H4 (cell line): Measurements from ENCODE around the gene HHIPL1. TPM values are rescaled to one million over a fixed set of nuclear protein-coding genes. Genes with fewer than 3 reads are reported as not detected.

Experiments used
- DNase-seq: peaks from one replicate; pipeline ENCODE4 v3.0.0-alpha.2; 2015; ENCODE audit warnings: low spot score
- total RNA-seq: library from RNA; depleted of rRNA; stranded (reverse); fragments of >200 nt; shearing (Covaris generic); gene quantifications from 2 replicates; pipeline ENCODE4 v1.2.3, GENCODE V29; 2014

Gene HHIPL1
- total RNA-seq, 1 experiment from 2014 or later: 0.02 TPM

DNA sequence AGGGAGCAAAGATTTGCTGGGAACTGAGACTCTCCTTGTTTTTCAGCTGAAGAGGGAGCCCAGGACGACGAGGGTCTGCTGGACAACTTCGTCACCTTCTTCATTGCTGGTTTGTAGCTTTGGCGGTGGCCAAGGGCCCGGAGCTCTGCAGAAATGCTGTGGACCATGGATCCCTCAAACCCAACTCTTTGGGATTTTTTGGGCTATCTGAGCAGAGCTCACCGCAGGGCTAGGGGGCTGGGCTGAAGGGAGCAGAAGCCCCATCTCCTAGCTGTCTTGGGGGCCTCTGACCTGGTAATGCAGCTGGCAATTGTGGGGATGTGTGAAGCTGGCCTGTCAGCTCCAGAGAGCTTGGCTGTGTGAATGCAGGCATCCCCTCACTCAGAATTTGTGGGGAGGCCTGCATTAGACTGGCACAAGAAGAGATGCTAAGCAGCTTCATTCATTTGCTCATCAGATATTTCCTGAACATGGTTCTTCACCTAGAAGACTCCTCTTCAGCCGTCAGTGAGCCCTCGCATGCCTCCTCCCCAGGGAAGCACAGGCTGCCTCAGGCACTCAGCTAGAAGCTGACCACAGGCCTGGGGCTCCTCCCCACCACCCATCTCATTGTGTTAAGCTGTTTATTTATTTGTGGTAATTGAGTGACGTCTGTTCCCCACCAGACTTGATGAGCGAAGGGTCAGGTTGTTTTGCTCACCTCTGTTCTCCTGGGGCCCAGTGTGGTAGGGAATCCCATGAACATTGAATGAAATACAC lies 71.3 kb downstream of the HHIPL1 start:
- DNase-seq: no peak

DNA sequence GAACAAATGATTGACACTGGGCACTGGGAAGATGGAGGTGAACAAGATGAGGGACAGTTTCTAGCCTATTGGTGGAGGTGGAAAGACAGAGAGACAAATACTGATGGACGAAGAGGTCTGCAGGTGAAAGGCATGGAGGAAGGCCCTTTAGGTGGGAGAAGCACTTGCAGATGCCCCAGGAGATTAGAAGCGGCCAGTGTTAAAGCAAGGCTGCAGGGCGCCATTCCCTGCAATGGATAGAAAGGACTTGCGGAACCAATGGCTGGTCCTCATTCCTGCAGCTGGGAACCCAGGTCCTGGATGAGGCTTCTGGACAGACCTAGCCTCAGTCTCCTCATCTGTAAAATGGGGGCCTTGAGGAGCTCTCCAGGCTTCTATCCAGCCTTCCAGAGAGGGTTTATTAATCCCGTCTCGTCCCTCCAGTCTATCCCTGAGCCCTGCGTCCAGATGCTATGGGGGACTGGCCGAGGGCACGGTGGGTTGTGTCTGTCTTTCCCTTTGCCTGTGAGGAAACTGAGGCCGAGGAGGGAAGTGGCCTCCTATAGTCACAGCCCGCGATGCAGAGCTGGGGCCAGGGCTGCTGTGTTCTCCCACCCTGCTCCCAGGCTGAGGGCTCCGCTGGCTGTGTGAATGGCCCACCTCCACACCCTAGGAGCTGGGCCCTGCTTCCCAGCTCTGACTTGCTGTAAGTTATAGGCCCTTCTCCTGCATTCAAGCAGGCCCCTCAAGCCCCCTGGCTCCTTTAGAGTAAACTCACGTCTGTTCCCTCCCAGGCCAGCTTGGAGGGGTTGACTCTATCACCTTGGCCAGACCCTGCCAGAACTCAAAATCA lies 72.1 kb downstream of the HHIPL1 start:
- DNase-seq: no peak

DNA sequence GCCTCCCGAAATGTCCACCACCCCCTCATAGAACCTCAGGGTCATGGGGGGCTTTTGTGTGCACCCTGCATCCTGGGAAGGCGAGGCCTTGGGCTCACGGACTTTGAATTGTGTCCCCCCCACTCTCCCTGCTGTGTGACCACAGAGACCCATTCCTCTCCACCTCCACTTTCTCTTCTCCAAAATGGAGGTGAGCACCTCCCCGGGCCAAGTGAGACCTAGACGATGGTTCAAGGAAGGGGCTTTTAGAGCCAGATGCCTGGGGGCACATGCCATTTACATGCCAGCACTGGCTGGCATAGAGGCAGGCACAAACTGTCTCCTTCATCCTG lies 72.7 kb downstream of the HHIPL1 start:
- DNase-seq: no peak

DNA sequence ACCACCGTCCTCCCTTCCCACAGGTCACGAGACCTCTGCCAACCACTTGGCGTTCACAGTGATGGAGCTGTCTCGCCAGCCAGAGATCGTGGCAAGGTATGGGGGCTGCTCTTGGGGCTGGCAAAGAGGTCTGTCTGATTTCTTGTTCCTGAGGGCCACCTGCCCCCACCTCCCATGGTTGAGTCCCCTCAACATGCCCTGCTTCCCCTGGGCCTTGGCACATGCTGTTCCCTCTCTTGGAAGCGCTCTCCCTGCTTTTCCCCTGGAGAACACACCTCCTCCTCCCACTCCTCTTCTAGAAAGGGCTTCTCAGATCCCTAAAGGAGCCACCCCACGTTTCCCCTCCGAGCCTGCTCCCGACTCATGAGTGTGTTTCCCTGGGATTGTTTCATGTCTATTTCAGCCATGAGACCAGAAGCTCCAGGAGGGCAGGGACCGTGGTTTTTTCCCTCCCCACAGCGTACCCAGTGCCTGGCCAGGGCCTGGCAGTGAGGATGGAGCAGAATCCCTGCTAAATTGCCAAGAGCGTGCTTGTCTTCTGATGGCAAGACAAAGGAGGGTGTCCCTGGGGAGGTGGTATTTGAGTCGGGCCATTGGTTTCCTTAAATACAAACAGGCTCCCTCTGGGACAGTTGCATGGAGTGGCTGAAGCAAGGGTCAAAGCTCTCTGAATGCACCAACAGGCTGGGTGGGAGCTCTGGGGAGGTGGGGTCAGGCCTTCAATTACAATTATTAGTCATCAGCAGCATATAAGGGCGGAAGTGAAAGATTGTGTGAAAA lies 73.3 kb downstream of the HHIPL1 start:
- DNase-seq: no peak

DNA sequence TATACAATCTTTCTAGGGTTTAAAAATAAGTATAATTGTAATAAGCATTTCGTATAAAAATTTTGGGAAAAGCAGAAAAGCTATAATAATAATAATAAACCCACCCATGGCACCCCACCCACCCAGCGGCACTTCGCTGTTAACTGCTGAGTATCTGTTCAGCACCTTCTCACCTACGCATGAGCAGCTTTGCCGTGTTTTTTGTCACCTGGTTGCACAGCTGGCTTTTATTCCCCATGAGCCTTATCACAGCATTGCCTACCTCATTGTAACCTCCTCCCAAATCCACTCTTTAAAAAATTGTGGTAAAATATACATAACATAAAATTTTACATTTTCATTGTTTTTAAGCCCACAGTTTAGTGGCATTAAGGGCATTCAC lies 73.9 kb downstream of the HHIPL1 start:
- no peak for DNase-seq

DNA sequence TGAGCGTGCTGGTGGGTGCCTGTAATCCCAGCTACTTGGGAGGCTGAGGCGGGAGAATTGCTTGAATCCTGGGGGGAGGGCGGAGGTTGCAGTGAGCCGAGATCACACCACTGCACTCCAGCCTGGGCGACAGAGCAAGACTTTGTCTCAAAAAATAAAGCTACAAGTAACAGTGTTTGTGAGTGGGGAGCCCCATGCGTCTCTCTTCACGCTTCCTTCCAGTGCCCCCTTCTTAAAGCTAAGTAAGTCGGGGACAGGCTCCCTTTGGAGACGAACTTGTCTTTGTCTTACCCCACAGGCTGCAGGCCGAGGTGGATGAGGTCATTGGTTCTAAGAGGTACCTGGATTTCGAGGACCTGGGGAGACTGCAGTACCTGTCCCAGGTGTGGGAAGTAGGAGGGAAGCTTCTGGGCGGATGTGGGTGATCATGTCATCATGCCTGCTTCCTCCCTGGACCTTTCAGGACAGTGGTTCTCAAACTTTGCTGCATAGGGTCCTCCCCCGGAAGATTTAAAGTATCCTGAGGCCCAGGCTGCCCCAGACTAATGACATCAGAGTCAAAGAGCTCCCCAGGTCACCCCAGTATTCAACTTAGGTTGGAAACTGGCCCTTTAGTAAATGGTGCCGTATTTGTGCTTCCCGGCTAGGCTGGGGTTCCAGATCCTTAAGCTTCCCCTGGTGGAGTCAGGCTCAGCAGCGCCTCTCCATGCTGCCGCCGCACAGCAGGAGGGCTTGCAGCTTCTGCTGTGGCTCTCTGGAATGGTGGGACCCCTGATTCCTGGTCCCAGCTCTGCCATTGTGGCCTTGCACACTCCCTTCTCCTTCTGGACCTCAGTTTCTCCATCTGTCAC lies 76.2 kb downstream of the HHIPL1 start:
- DNase-seq: no peak

DNA sequence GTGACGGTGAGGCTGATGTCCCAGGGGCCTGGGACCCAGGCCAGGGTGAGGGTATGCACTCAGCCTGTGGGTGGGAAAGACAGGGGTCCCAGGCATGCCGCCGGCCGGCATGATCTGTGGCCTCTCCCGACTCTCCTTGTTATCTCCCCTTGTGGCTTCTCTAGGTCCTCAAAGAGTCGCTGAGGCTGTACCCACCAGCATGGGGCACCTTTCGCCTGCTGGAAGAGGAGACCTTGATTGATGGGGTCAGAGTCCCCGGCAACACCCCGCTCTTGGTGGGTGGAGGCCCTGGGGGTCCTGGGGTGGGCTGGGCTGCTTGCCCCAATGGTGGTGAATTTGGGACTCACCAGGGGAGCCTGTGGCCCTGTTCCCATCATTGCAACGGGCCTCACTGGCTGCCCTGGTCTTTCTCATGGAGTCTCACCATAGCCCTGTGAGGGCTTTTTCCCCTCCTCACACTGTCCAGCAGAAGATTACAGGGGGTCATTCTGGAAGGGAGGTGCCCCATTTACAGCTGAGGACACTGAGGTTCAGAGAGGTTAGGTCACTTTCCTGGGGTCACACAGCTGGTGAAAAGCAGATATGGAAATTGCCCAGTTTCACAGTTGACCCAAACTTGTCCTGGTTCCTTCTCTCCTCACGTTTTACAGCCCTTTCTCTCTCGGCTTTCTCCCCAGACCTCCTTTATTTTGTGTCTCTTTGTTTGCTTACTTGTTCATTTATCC lies 77.0 kb downstream of the HHIPL1 start:
- DNase-seq: no peak

DNA sequence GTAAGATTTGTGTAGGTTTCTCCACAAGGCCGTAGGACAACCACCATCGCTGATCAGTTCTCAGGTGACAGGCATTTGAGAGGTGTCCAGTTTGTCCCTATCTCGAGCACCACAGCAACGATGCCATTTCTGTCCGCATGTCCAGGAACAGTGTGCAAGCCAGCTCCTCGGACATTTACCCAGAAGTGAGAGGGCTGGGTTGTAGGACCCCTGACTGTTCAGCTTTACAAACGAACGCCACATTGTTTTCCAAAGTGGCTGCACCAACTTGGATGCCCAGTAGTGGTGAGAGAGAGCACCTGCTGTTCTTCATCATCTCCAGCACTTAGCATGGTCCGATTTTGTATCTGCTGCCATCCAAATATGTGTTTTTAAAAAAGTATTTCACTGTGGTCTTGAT lies 77.8 kb downstream of the HHIPL1 start:
- DNase-seq: no peak

DNA sequence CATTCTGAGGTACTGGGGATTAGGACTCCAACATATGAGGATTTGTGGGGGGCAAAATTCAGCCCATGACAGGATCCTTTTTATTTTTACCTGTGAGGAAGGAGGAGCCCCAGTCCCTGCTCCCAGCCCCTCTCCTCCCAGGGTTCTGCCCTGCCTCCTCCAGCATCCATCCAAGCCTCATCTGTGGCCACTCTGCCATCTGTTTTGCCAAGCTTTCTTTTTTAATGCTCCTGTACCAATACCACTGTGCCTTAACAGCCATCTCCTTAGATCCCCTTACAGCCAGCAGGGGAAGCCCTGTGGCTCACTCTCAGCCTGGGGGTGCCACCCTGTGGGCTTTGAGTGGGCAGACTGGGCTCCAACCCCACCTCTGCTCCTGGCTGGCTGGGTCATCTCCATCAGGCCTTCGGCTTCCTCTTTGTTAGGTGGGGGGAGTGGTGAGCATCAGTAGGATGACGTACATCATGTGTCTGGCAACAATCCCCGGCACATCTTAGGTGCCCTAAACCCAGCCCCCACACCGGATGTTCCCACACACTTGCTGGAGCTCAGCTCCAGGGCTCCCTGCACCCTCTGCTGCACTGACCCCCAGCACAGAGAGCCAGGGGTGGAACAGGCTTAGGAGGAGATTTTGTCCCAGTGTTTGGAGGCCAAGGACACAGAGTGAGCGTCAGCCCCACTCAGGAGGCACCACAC lies 79.4 kb downstream of the HHIPL1 start:
- no peak for DNase-seq

DNA sequence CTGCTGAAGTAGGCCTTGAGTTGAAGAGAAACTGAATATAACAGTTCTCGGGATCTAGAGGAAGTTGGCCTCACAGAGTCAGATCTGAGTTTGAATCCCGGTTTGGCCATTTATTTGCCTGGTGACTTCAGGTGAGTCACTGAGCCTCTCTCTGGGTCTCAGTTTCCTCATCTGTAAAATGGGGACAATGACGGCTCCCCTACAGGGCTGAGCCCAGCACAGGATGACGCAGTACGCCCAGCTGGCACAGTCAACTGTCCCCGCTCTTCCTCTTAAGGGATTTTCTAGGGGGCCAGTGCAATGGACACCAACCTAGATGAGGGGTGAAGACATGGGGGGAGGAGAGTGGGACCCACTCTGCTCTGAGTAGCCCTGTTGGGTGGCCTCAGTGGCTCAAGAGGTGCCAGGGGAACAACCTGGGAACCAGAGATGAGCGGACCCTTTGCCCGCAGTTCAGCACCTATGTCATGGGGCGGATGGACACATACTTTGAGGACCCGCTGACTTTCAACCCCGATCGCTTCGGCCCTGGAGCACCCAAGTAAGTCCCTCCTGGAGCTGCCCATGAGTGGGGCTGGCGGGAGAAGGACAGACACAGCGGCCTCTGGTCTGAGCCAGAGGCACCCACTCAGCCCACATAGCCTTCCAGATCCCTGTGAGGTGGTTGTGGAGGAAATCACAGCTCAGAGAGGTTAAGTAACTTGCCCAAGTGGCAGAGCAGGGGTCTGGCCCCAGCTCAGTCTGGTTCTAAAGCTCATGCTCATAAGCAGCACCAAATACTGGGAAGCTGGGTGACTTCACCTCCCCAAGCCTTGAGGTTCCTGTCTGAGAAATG lies 80.2 kb downstream of the HHIPL1 start:
- no peak for DNase-seq

DNA sequence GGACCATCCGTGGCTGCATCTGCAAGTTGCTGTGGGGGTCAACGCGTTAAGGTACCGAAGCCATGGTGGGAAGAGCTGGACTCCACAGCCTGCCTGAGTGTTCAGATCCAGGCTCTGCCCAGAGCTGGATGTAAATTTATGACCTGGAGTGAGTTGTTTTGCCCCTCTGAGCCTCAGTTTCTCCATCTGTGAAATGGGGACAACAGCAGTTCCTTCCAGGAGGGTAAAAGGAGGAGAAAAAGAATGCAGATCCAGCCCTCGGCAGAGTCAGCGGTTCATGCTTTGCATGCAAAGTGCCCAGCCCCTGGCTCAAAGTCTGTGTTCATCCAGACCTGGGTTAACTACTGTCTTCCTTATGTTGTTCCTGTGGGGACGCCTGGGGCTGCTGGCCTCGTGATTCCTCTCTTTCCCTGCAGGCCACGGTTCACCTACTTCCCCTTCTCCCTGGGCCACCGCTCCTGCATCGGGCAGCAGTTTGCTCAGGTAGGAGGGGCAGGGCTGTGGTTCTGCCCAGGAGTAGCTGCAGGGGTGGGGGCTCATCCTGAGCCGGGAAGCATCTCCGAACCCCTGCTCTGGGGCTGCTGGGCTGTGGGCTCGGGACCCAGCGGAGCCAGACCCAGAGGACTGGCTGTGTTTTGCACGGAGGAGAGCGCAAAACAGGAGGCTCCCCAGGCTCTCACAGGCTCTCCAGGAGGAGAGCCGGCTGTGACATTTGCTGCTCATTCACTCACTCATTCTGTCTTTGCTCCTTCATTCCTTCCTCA lies 81.0 kb downstream of the HHIPL1 start:
- DNase-seq: no peak

DNA sequence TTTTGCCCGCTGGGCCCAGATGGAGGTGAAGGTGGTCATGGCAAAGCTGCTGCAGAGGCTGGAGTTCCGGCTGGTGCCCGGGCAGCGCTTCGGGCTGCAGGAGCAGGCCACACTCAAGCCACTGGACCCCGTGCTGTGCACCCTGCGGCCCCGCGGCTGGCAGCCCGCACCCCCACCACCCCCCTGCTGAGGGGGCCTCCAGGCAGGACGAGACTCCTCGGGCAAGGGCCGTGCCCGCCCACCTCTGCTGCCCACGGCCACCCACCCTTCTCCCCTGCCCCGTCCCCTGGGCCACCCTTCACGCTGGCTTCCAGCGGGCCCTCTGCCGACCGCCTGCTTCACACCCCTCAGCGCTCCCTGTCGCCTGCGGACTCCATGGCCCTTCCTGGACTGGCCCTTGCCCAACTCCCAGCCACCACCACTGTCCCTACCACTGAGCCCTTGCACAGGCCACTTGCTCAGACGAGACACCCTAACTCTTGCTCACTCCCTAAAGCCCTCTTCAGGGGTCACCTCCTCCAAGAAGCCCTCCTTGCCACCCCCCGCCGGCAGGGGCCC lies 81.7 kb downstream of the HHIPL1 start:
- DNase-seq: no peak

DNA sequence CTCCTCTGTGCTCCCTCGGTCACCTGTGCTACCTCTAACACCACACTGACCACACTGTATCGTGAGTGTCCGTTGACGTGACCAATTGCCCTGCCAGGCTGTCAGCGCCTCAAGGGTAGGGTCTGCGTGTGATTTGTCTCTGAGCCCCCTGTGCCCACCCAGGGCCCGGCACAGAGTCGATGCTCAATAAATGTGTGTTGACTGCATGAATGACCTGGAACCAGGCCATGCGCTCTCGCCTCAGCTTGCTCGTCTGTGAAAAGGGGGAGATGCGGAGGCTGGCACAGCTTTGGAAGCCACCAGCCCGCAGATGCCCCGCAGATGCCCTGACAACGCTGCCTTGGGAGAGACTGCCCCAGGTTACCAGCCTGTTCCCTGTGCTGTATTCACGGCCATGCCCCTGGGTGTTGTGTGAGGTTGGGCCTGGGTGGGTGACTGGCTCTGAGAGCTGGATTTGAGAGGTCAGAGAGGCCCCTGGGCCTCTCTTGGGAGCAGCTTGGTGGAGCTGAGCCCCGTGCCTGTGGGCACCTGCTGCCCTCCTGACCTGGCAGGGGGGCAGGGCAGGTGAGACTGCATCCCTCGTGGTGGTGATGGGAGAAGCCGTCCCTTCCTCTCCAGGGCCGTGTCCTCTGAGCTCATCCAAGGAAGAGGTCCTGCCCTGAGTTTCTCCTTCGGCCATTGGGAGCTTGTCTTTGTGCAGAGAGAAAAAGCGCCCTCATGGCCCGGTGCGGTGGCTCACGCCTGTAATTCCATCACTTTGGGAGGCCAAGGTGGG lies 82.4 kb downstream of the HHIPL1 start:
- DNase-seq: no peak

DNA sequence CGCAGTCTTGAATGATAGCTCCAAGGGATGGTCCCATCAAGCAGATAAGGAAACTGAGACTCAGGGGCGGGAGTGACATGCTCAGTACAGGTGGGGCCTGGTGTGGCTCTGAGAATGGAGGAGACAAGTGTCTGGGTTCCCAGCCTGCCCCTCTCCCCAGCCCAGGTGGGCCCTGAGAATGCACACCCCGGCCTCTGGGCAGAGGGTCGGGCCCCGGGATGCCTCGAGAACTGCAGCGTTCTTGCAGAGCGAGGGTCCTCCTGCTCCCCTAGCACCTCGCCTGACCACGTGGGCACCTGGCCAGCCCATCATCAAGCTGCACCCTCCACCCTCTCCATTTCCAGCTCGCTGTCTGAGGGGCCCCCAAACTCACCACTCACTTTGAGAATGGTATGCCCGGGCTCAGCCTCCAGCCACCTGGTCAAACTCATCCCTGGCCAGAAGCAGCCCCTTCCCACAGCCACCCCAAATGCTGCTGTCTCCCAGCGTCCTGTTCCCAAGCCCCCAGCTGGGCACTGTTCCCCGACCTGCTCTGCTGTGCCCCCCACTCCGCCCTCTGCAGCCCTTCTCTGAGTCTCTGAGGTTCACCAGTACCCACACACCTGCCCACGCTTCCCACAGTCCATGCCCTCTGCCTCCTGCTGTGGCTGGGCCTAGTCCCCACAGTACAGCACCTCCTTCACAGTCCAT lies 83.4 kb downstream of the HHIPL1 start:
- no peak for DNase-seq

DNA sequence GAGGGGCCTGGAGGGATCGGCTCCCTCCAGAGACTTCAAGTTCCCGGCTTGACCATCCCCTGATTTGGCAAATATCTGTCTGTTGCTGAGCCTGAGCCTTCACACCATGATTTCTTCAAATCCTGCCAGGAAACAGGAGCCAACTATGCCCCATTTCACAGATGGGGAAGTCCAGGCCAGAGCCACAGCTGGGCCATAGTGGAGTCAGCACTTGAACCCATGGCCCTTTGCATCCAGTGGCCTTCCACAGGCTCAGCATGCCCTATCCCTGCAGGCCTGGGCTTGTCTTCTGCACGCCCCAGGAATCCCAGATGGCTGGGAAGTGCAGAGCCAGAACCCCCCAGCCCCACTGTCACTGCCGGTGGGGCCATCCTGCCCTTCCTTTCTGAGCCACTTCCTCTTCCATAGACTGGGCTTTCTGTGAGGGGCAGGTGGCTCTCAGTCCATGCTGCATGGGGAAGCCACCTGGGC lies 84.1 kb downstream of the HHIPL1 start:
- DNase-seq: no peak
